HG03103 (cell line): ENCODE data around the gene RAB9A.
"Not testable (repeated sequence)": the region's sequence is repeated elsewhere in the genome, so short reads cannot be mapped to it uniquely, and the experiment has no call there.

ENCODE experiments used
- ATAC-seq: cut with Tn5 transposase; IDR thresholded peaks from one replicate; pipeline ENCODE4 v1.9.1; 2021; ENCODE audit warnings: low read depth; ENCODE audit not compliant: unreplicated experiment

RAB9A gene

GRCh38 chrX:13669246-13669737, 19.6 kb upstream of the RAB9A start:
- peak; percentile 67 for ATAC-seq

- ATAC-seq: not testable (repeated sequence)
Observed at GRCh38 chrX:13669755-13670154, 19.2 kb upstream of the RAB9A start.

GRCh38 chrX:13670197-13670596, 18.7 kb upstream of the RAB9A start:
- no peak for ATAC-seq

GRCh38 chrX:13673016-13673415, 15.9 kb upstream of the RAB9A start:
- no peak for ATAC-seq

- no peak for ATAC-seq
Observed at GRCh38 chrX:13676885-13677284, 12.0 kb upstream of the RAB9A start.

- ATAC-seq: not testable (repeated sequence)
Observed at GRCh38 chrX:13679700-13680099, 9.2 kb upstream of the RAB9A start.

- ATAC-seq: no peak
Observed at GRCh38 chrX:13681595-13681994, 7.3 kb upstream of the RAB9A start.

GRCh38 chrX:13684361-13684760, 4.6 kb upstream of the RAB9A start:
- no peak for ATAC-seq

- ATAC-seq: no peak
Observed at GRCh38 chrX:13685126-13685763, 3.7 kb upstream of the RAB9A start.

- no peak for ATAC-seq
Observed at GRCh38 chrX:13687203-13687602, 1.7 kb upstream of the RAB9A start.

- ATAC-seq: no peak
Observed at GRCh38 chrX:13688384-13688957, 457 bp upstream of the RAB9A start.

GRCh38 chrX:13689741-13690211, 848 bp downstream of the RAB9A start:
- no peak for ATAC-seq

- no peak for ATAC-seq
Observed at GRCh38 chrX:13690836-13691235, 1.9 kb downstream of the RAB9A start.

GRCh38 chrX:13691841-13692371, 3.0 kb downstream of the RAB9A start:
- no peak for ATAC-seq

GRCh38 chrX:13692771-13693231, 3.9 kb downstream of the RAB9A start:
- ATAC-seq: no peak

GRCh38 chrX:13693341-13693961, 4.5 kb downstream of the RAB9A start:
- ATAC-seq: no peak

- ATAC-seq: no peak
Observed at GRCh38 chrX:13694359-13694758, 5.4 kb downstream of the RAB9A start.

GRCh38 chrX:13694983-13695382, 6.1 kb downstream of the RAB9A start:
- no peak for ATAC-seq

GRCh38 chrX:13695601-13696115, 6.7 kb downstream of the RAB9A start:
- no peak for ATAC-seq

- ATAC-seq: peak; percentile 57
Observed at GRCh38 chrX:13697455-13697854, 8.5 kb downstream of the RAB9A start.

GRCh38 chrX:13697976-13698375, 9.0 kb downstream of the RAB9A start:
- no peak for ATAC-seq
